GM23248 (cell line): ENCODE results near the gene WDTC1. TPM values are rescaled to one million over a fixed set of nuclear protein-coding genes. Genes with fewer than 3 reads are reported as not detected.

Experiments
- DNase-seq: peaks from one replicate; pipeline ENCODE4 v3.0.0-alpha.2; 2015
- H2AFZ ChIP-seq: fragments of 200-600 bp; sonication (generic); 2 replicates; pipeline ENCODE4 v1.6.1; 2016; ENCODE audit warnings: antibody characterized with exemption
- H3F3A ChIP-seq: fragments of 200-600 bp; sonication (generic); 2 replicates; pipeline ENCODE4 v1.6.1; 2016; ENCODE audit warnings: mild to moderate bottlenecking, antibody characterized with exemption, mixed run types; ENCODE audit not compliant: insufficient read depth
- H3K27ac ChIP-seq: fragments of 200-600 bp; sonication (generic); 2 replicates; pipeline ENCODE4 v1.5.1; 2016; ENCODE audit warnings: mild to moderate bottlenecking
- H3K27me3 ChIP-seq: fragments of 200-600 bp; sonication (generic); replicated peaks from 2 replicates; pipeline ENCODE4 v1.6.1; 2016; ENCODE audit warnings: mild to moderate bottlenecking; ENCODE audit not compliant: insufficient read depth
- H3K36me3 ChIP-seq: fragments of 200-600 bp; sonication (generic); 2 replicates; pipeline ENCODE4 v1.6.1; 2016; ENCODE audit warnings: low read depth, mild to moderate bottlenecking
- H3K4me1 ChIP-seq: fragments of 200-600 bp; sonication (generic); 2 replicates; pipeline ENCODE4 v1.6.1; 2016; ENCODE audit warnings: mild to moderate bottlenecking; ENCODE audit not compliant: insufficient read depth
- H3K4me2 ChIP-seq: fragments of 200-600 bp; sonication (generic); one replicate; pipeline ENCODE4 v1.6.1; 2016; ENCODE audit warnings: mild to moderate bottlenecking; ENCODE audit not compliant: unreplicated experiment
- H3K4me3 ChIP-seq: fragments of 200-600 bp; sonication (generic); 2 replicates; pipeline ENCODE4 v1.5.1; 2016; ENCODE audit warnings: mild to moderate bottlenecking
- H3K79me2 ChIP-seq: fragments of 200-600 bp; sonication (generic); 2 replicates; pipeline ENCODE4 v1.6.1; 2016; ENCODE audit warnings: mild to moderate bottlenecking; ENCODE audit not compliant: insufficient read depth
- H3K9ac ChIP-seq: fragments of 200-600 bp; sonication (generic); 2 replicates; pipeline ENCODE4 v1.6.1; 2016; ENCODE audit warnings: mild to moderate bottlenecking
- H3K9me2 ChIP-seq: fragments of 200-600 bp; sonication (generic); 2 replicates; pipeline ENCODE4 v1.6.1; 2016; ENCODE audit warnings: mixed run types, mild to moderate bottlenecking, moderate library complexity; ENCODE audit not compliant: insufficient read depth
- H3K9me3 ChIP-seq: fragments of 200-600 bp; sonication (generic); one replicate; pipeline ENCODE4 v1.6.1; 2017; ENCODE audit warnings: low read depth
- H4K20me1 ChIP-seq: fragments of 200-600 bp; sonication (generic); 2 replicates; pipeline ENCODE4 v1.6.0; 2016; ENCODE audit not compliant: insufficient read depth
- EZH2 ChIP-seq: fragments of 200-600 bp; sonication (generic); IDR thresholded peaks from 2 replicates; pipeline ENCODE4 v1.6.1; 2018; ENCODE audit warnings: antibody characterized with exemption, mild to moderate bottlenecking; ENCODE audit not compliant: insufficient read depth, poor library complexity, severe bottlenecking
- EZH2phosphoT487 ChIP-seq: fragments of 200-600 bp; sonication (generic); IDR thresholded peaks from 2 replicates; pipeline ENCODE4 v1.6.1; 2018; ENCODE audit warnings: antibody characterized with exemption, moderate library complexity, mild to moderate bottlenecking, low read depth; ENCODE audit not compliant: insufficient read depth
- WGBS, 2 experiments: methylation state at CpG; one replicate each; pipeline ENCODE4 v1.1.6; 2015 to 2017; ENCODE audit warnings: low lambda C conversion rate in 2 of 2, low coverage in 1 of 2; ENCODE audit errors: missing lambda C conversion rate in 2 of 2; 5-methylcytosine and 5-hydroxymethylcytosine counted together
- in situ Hi-C: fragments of 300-500 bp; cut with MboI; formaldehyde crosslinking; loops from 2 replicates; pipeline ENCODE4 v1.15.0; 2020
- polyA plus RNA-seq: library from polyadenylated mRNA; unstranded; fragments of >200 nt; fragmentation: Nextera tagmentation; extraction: Ambion mirVana; gene quantifications from 2 replicates; pipeline ENCODE4 v1.2.1, GENCODE V29; 2016
- total RNA-seq: library from RNA; depleted of rRNA; stranded (reverse); fragments of >200 nt; shearing (Covaris generic); gene quantifications from 2 replicates; pipeline ENCODE4 v1.2.3, GENCODE V29; 2014

Gene WDTC1
- total and polyA plus RNA-seq, 2 experiments from 2014 or later: 4.1 to 24.0 TPM

DNA sequence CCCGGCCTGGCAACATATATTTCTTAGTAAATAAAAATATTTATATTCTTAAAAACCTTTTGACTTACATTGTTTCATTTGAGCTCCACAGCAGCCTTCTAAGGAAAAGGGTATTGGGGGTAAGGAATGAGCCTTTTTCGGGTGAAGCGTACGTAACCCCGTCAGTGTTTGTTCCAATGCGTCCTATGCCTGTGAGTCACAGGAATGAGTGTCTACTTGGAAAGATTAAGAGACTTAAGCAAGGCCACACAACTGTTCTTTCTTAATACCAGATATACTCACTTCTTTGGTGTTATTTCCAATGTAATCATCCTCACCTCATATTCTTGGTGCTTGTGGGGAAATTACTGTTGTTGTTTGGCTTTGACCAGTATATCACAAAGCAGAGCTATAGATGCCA, 22.7 kb downstream of the WDTC1 start:
- in situ Hi-C loops: no loop called here
- Histone ChIP-seq H3K9ac (no peak overlapping the region), H3F3A (0 out of 2 replicates have a peak, but pooled peaks cover 3% of the 10 kb centered on the region), H3K27me3 (no peaks in the 10 kb centered on the region), H3K4me2 (no peak overlapping the region), H3K9me3 (no peaks in the 10 kb centered on the region), H3K4me3 (no peak overlapping the region), H3K36me3 (no peaks in the 10 kb centered on the region), H3K27ac (no peak overlapping the region), H4K20me1 (no peaks in the 10 kb centered on the region), H2AFZ (no peak overlapping the region), H3K9me2 (no peaks in the 10 kb centered on the region), H3K4me1 (no peaks in the 10 kb centered on the region), H3K79me2 (peaks cover 4% of the 10 kb centered on the region; the same call in 1 of the 2 replicates)
- DNase-seq: peak; percentile 13
- WGBS, 2 experiments: 95 to 98% methylated on average over 6 of the region's 6 CpGs
- TF ChIP-seq EZH2phosphoT487 (no peak), EZH2 (no peak)

DNA sequence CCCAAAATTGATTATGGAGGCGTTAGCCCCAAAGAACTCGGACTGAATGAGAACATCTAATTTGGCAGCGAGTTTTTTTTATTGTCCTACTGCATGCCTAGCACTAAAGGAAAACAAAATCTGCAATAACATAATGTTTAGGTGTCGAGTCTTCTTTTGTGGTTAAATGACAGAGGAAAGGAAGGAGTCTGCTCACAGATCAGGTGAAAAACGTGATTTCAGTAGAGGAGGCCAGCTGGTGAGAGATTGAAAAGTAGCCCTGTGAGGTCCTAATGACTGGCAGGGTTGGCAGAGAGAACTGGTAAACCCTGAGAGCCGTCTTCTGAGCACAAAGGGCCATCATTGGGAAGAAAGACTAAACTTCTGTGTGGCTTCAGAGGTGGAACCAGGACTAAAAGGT, 24.2 kb downstream of the WDTC1 start:
- WGBS, 2 experiments: 70% methylated on average over 6 of the region's 6 CpGs
- Histone ChIP-seq H4K20me1 (no peaks in the 10 kb centered on the region), H3K9me2 (no peaks in the 10 kb centered on the region), H3F3A (0 out of 2 replicates have a peak, but pooled peaks cover 3% of the 10 kb centered on the region), H3K27ac (no peak overlapping the region), H3K79me2 (peaks cover 4% of the 10 kb centered on the region; the same call in 1 of the 2 replicates), H3K27me3 (no peaks in the 10 kb centered on the region), H3K9me3 (no peaks in the 10 kb centered on the region), H3K4me2 (no peak overlapping the region), H3K4me3 (no peak overlapping the region), H3K9ac (no peak overlapping the region), H3K4me1 (no peaks in the 10 kb centered on the region), H2AFZ (no peak overlapping the region), H3K36me3 (no peaks in the 10 kb centered on the region; the same call in 1 of the 2 replicates)
- DNase-seq: no peak
- no peak for TF ChIP-seq EZH2phosphoT487
- TF ChIP-seq EZH2: no peak
- in situ Hi-C loops: no loop called here

DNA sequence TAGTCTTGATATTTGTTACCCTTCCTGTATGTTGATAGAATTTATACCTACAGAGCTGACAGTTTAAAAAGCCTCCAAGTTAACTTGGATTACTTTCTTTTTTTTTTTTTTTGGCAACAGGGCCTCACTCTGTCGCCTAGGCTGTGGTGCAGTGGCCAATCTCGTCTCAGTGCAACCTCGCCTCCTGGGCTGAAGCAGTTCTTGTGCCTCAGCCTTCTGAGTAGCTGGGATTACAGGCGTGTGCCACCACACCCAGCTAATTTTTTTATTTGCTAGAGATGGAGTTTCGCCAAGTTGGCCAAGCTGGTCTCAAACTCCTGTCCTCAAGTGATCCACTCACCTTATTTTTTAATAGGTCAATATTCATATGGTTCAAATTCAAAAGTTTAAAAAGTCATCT, 32.7 kb downstream of the WDTC1 start:
- Histone ChIP-seq H3K27me3 (no peaks in the 10 kb centered on the region), H3K27ac (no peak overlapping the region), H3K36me3 (peaks cover 11% of the 10 kb centered on the region), H3K79me2 (no peaks in the 10 kb centered on the region), H3F3A (0 out of 2 replicates have a peak, but pooled peaks cover 3% of the 10 kb centered on the region), H3K9me3 (no peaks in the 10 kb centered on the region), H3K4me1 (no peaks in the 10 kb centered on the region), H3K9me2 (no peaks in the 10 kb centered on the region), H3K4me3 (no peak overlapping the region), H2AFZ (no peak overlapping the region), H3K4me2 (no peak overlapping the region), H4K20me1 (no peaks in the 10 kb centered on the region), H3K9ac (no peak overlapping the region)
- in situ Hi-C loops: no loop called here
- TF ChIP-seq EZH2phosphoT487: no peak
- TF ChIP-seq EZH2: no peak
- WGBS, 2 experiments: 47 to 57% methylated on average over 5 of the region's 5 CpGs
- DNase-seq: no peak

DNA sequence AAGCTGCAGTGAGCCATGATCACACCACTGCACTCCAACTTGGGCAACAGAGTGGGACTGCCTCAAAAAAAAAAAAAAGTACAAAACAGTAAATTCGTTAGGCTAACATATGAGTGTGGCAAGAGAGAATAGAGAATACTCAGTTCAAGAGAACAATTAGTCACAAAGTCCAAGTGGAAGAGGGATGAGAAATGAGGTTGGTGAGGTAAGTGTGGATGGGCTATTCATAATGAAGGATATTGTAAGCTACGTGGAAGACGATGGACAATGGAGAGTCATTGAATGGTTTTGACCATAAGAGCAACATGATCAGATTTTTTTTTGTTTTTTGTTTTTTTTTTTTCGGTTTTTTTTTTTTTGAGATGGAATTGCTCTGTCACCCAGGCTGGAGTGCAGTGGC, 34.8 kb downstream of the WDTC1 start:
- in situ Hi-C loops: no loop called here
- no peaks in the 10 kb centered on the region for H3K79me2 ChIP-seq

More for the DNA sequence above, 34.8 kb downstream of the WDTC1 start:
- H3K9me2 ChIP-seq: no peaks in the 10 kb centered on the region
- TF ChIP-seq EZH2 (no peak), EZH2phosphoT487 (no peak)
- no peaks in the 10 kb centered on the region for H3K9me3 ChIP-seq
- H3K4me1 ChIP-seq: no peaks in the 10 kb centered on the region
- 80 to 86% methylated on average over 4 of the region's 4 CpGs for WGBS, 2 experiments
- no peak for DNase-seq
- no peaks in the 10 kb centered on the region for H4K20me1 ChIP-seq
- H3K27ac ChIP-seq: no peak overlapping the region
- no peak overlapping the region for H3K9ac ChIP-seq
- 0 out of 2 replicates have a peak, but pooled peaks cover 3% of the 10 kb centered on the region for H3F3A ChIP-seq
- no peak overlapping the region for H2AFZ ChIP-seq
- H3K36me3 ChIP-seq: peaks cover 11% of the 10 kb centered on the region
- no peak overlapping the region for H3K4me3 ChIP-seq
- no peaks in the 10 kb centered on the region for H3K27me3 ChIP-seq
- H3K4me2 ChIP-seq: no peak overlapping the region
